ENCODE results near the gene IMPA2.

The IMPA2 gene

DNA sequence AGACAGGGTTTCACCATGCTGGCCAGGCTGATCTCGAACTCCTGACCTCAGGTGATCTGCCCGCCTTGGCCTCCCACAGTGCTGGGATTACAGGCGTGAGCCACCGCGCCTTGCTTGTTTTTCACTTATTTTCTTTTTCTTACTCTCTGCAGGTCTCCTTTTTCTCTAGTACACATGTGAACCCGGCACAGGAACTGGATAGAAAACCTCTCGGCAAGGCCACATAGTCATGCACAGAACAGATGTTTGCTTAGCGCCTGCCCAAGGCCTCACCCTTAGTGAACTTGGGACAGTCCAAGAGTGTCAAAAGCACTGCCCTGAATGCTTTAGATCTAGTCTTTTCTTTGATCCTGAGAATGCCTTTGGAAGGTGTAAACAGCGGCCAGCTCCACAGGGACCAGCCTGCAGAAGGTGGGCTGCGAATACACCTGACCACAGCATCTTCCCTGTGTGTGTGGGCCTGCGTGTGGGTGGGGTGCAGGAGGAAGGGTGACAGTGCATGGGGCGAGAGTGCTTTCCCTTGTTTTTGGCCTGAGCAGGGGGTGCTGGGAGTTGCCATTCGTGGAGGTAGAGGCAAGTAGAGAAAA lies 27.0 kb downstream of the IMPA2 start:
- Histone ChIP-seq H3K4me2 (ENCODE audit: insufficient read depth, low read length) (no peak overlapping the region), H3K36me3 (ENCODE audit: insufficient read depth, low read length) (no peaks in the 10 kb centered on the region), H3K27ac (ENCODE audit: low read length) (no peak overlapping the region), H4K20me1 (ENCODE audit: insufficient read depth, low read length) (peaks cover 2% of the 10 kb centered on the region), H3K9me3 (ENCODE audit: insufficient read depth, low read length, severe bottlenecking) (no peaks in the 10 kb centered on the region), H3K4me3 (ENCODE audit: low read depth in 1 of 2, low read length in 2 of 2) (no peak overlapping the region), H3K27me3 (ENCODE audit: insufficient read depth, low read length, poor library complexity) (no peaks in the 10 kb centered on the region), H3K79me2 (ENCODE audit: insufficient read depth, low read length) (no peaks in the 10 kb centered on the region), H3K9ac (ENCODE audit: low read depth, low read length) (no peak overlapping the region), H2AFZ (ENCODE audit: low read depth, low read length) (no peak overlapping the region), H3K4me1 (ENCODE audit: insufficient read depth, low read length) (no peaks in the 10 kb centered on the region)
- no peak for TF ChIP-seq EZH2 (IDR thresholded peaks at IDR 0.05; ENCODE audit: borderline replicate concordance, low read depth, low read length, severe bottlenecking)
- TF ChIP-seq, protein P1, sequence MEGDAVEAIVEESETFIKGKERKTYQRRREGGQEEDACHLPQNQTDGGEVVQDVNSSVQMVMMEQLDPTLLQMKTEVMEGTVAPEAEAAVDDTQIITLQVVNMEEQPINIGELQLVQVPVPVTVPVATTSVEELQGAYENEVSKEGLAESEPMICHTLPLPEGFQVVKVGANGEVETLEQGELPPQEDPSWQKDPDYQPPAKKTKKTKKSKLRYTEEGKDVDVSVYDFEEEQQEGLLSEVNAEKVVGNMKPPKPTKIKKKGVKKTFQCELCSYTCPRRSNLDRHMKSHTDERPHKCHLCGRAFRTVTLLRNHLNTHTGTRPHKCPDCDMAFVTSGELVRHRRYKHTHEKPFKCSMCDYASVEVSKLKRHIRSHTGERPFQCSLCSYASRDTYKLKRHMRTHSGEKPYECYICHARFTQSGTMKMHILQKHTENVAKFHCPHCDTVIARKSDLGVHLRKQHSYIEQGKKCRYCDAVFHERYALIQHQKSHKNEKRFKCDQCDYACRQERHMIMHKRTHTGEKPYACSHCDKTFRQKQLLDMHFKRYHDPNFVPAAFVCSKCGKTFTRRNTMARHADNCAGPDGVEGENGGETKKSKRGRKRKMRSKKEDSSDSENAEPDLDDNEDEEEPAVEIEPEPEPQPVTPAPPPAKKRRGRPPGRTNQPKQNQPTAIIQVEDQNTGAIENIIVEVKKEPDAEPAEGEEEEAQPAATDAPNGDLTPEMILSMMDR (IDR thresholded peaks at IDR 0.05; ENCODE audit: borderline replicate concordance, extremely low read depth, low read length, poor library complexity, severe bottlenecking): no peak
- DNase-seq (no peak), ATAC-seq (ENCODE audit: insufficient read depth, low read depth) (no peak)

DNA sequence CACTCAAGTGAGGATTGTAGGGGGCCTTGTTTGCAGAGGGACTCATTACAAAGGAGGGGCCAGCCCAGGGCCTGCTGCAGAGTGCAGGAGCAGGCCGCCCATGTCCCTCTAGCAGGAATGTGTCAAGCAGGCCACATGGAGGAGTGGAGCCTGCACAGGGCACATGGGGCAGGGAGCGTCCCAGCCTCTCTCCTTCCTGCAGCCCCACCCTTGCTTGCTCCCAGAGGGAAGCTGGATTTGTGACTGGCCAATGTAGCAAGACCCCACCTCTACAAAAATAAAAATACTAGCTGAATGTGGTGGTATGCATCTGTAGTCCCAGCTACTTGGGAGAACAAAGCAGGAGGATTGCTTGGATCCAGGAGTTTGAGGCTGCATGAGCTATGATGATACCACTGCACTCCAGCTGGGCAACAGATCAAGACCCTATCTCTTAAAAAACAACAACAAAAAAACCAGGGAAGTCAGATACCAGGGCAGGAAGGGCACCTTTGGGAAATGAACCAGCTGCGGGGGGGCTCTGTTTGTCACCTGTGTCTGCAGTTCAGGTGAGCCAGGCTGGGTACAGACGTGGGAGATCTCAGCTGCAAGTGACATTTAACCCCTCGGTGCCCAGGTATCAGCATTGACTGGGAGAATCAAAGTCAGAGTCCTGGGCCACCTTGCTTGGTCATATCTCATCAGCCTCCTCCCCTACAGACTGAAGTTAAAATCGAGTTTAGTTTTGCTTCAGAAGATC lies 27.7 kb downstream of the IMPA2 start:
- DNase-seq (no peak), ATAC-seq (ENCODE audit: insufficient read depth, low read depth) (no peak)
- no peaks in the 10 kb centered on the region for H3K27me3 ChIP-seq (ENCODE audit: insufficient read depth, low read length, poor library complexity)
- H3K4me2 ChIP-seq (ENCODE audit: insufficient read depth, low read length): no peak overlapping the region
- H2AFZ ChIP-seq (ENCODE audit: low read depth, low read length): no peak overlapping the region
- no peak overlapping the region for H3K4me3 ChIP-seq (ENCODE audit: low read depth in 1 of 2, low read length in 2 of 2)
- H3K27ac ChIP-seq (ENCODE audit: low read length): no peak overlapping the region
- peaks cover 2% of the 10 kb centered on the region for H4K20me1 ChIP-seq (ENCODE audit: insufficient read depth, low read length)
- no peak overlapping the region for H3K9ac ChIP-seq (ENCODE audit: low read depth, low read length)
- TF ChIP-seq, protein P1 (IDR thresholded peaks at IDR 0.05; ENCODE audit: borderline replicate concordance, extremely low read depth, low read length, poor library complexity, severe bottlenecking): no peak
- TF ChIP-seq EZH2 (IDR thresholded peaks at IDR 0.05; ENCODE audit: borderline replicate concordance, low read depth, low read length, severe bottlenecking): no peak
- H3K36me3 ChIP-seq (ENCODE audit: insufficient read depth, low read length): no peaks in the 10 kb centered on the region
- no peaks in the 10 kb centered on the region for H3K4me1 ChIP-seq (ENCODE audit: insufficient read depth, low read length)
- no peaks in the 10 kb centered on the region for H3K79me2 ChIP-seq (ENCODE audit: insufficient read depth, low read length)
- H3K9me3 ChIP-seq (ENCODE audit: insufficient read depth, low read length, severe bottlenecking): no peaks in the 10 kb centered on the region

- no peak for ATAC-seq (ENCODE audit: insufficient read depth, low read depth)
- H3K36me3 ChIP-seq (ENCODE audit: insufficient read depth, low read length): no peaks in the 10 kb centered on the region
Measured at GRCh38 chr18:12009581-12010140, 28.4 kb downstream of the IMPA2 start.

More at GRCh38 chr18:12009581-12010140, 28.4 kb downstream of the IMPA2 start:
- DNase-seq: no peak
- Histone ChIP-seq H3K27me3 (ENCODE audit: insufficient read depth, low read length, poor library complexity) (no peaks in the 10 kb centered on the region), H4K20me1 (ENCODE audit: insufficient read depth, low read length) (peaks cover 2% of the 10 kb centered on the region), H2AFZ (ENCODE audit: low read depth, low read length) (no peak overlapping the region), H3K9ac (ENCODE audit: low read depth, low read length) (no peak overlapping the region), H3K4me2 (ENCODE audit: insufficient read depth, low read length) (no peak overlapping the region), H3K27ac (ENCODE audit: low read length) (no peak overlapping the region), H3K9me3 (ENCODE audit: insufficient read depth, low read length, severe bottlenecking) (no peaks in the 10 kb centered on the region), H3K79me2 (ENCODE audit: insufficient read depth, low read length) (no peaks in the 10 kb centered on the region), H3K4me3 (ENCODE audit: low read depth in 1 of 2, low read length in 2 of 2) (no peak overlapping the region), H3K4me1 (ENCODE audit: insufficient read depth, low read length) (no peaks in the 10 kb centered on the region)
- TF ChIP-seq, protein P1 (IDR thresholded peaks at IDR 0.05; ENCODE audit: borderline replicate concordance, extremely low read depth, low read length, poor library complexity, severe bottlenecking): no peak
- no peak for TF ChIP-seq EZH2 (IDR thresholded peaks at IDR 0.05; ENCODE audit: borderline replicate concordance, low read depth, low read length, severe bottlenecking)

Measured in DND-41 (cell line).